ENCODE measurements around the gene NAB1. TPM values are rescaled to one million over a fixed set of nuclear protein-coding genes. Genes with fewer than 3 reads are reported as not detected.

The NAB1 gene
- total RNA-seq, 1 experiment from 2014 or later = 36.9 TPM

DNA sequence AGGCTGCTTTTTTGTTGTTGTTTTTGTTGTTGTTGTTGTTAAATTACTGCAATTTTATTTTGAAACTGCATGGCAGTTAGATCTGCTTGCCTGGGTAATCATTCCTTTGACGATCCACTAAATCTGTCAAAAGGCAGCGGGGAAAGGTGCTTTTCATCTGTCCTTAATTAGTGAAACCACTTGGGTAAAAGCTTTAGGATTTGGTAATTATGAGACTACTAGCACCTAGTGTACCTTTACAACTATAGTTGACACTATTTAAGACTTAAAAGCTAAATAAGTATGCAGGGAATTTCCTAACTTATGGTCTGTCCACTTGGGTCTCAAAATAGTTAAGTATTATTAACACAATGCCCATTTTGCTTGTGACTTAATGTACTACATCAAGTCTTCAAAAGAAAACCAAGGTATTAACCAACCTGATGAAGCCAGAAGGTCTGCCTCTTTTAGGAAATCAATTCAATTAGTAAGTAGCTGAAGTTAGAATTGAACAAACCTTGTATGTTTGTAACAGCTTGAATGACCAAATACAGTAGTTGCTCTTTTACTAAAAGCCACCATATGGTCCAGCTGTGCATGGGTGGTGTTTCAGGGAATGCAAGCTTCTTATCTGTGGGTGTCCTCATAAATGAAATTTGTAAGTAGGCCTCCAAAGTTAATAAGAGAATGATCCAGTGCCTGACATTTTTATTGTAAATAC lies 44.8 kb downstream of the NAB1 start:
- H3K27ac ChIP-seq (ENCODE audit: insufficient read length, low read depth, low read length) = no peak overlapping the region
- H3K27me3 Mint-ChIP-seq (ENCODE audit: low read depth) = no peaks in the 10 kb centered on the region
- no peak for DNase-seq

More for the DNA sequence above, 44.8 kb downstream of the NAB1 start:
- no peak overlapping the region for H2BK12ac ChIP-seq (ENCODE audit: insufficient read length, low read depth, low read length)
- H3K4me3 Mint-ChIP-seq = no peak overlapping the region
- H3K9ac ChIP-seq (ENCODE audit: extremely low read depth, insufficient read length, low read length) = no peak overlapping the region
- no peak overlapping the region for H3K4me2 ChIP-seq (ENCODE audit: insufficient read depth, insufficient read length, low read length)
- H2BK15ac ChIP-seq (ENCODE audit: low read depth, low read length) = no peak overlapping the region
- no peak overlapping the region for H3K27ac Mint-ChIP-seq
- H4K5ac ChIP-seq (ENCODE audit: insufficient read length, low read depth, low read length) = no peak overlapping the region
- TF ChIP-seq, protein P1, sequence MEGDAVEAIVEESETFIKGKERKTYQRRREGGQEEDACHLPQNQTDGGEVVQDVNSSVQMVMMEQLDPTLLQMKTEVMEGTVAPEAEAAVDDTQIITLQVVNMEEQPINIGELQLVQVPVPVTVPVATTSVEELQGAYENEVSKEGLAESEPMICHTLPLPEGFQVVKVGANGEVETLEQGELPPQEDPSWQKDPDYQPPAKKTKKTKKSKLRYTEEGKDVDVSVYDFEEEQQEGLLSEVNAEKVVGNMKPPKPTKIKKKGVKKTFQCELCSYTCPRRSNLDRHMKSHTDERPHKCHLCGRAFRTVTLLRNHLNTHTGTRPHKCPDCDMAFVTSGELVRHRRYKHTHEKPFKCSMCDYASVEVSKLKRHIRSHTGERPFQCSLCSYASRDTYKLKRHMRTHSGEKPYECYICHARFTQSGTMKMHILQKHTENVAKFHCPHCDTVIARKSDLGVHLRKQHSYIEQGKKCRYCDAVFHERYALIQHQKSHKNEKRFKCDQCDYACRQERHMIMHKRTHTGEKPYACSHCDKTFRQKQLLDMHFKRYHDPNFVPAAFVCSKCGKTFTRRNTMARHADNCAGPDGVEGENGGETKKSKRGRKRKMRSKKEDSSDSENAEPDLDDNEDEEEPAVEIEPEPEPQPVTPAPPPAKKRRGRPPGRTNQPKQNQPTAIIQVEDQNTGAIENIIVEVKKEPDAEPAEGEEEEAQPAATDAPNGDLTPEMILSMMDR (conservative IDR thresholded peaks at IDR 0.05) = no peak
- H3K79me1 ChIP-seq (ENCODE audit: insufficient read depth, low read depth, low read length, poor library complexity, severe bottlenecking) = no peaks in the 10 kb centered on the region
- H3T11ph ChIP-seq (ENCODE audit: low read length) = no peak overlapping the region
- H3K4me1 ChIP-seq (ENCODE audit: insufficient read depth, low read length) = peaks cover 2% of the 10 kb centered on the region
- H2AK5ac ChIP-seq (ENCODE audit: insufficient read length, low read length) = no peak overlapping the region
- H3K18ac ChIP-seq (ENCODE audit: insufficient read length, low read depth, low read length) = no peak overlapping the region
- H3K14ac ChIP-seq (ENCODE audit: insufficient read depth, low read length) = no peak overlapping the region
- H3K4ac ChIP-seq (ENCODE audit: low read depth, low read length) = no peak overlapping the region
- H2BK120ac ChIP-seq (ENCODE audit: low read depth, low read length, poor library complexity, severe bottlenecking) = no peak overlapping the region
- WGBS (ENCODE audit: extremely low coverage, insufficient read length, low lambda C conversion rate) = no CpG with 5 or more reads among the region's 2 CpGs
- no peaks in the 10 kb centered on the region for H3K27me3 ChIP-seq (ENCODE audit: insufficient read depth, low read length)
- H3K56ac ChIP-seq (ENCODE audit: insufficient read length, low read depth, low read length) = no peak overlapping the region
- no peak overlapping the region for H2BK5ac ChIP-seq (ENCODE audit: insufficient read length, low read length)
- peaks cover 0 to 8% (median 2%) of the 10 kb centered on the region in 3 experiments; a peak in 3 of 7 replicates for H3K36me3 Mint-ChIP-seq (ENCODE audit: insufficient read depth in 1 of 3, low read depth in 3 of 3)
- no peaks in the 10 kb centered on the region for H3K9me3 ChIP-seq (ENCODE audit: control insufficient read depth, low read depth, low read length)
- no peaks in the 10 kb centered on the region for H4K20me1 ChIP-seq (ENCODE audit: control insufficient read depth, insufficient read depth, insufficient read length)
- no peaks in the 10 kb centered on the region for H3K23me2 ChIP-seq (ENCODE audit: insufficient read length, low read depth, low read length, poor library complexity, severe bottlenecking)
- no peak overlapping the region for H2BK20ac ChIP-seq (ENCODE audit: low read depth, low read length, poor library complexity, severe bottlenecking)
- H4K91ac ChIP-seq (ENCODE audit: insufficient read length, low read depth, low read length) = no peak overlapping the region
- peaks cover 23 to 29% of the 10 kb centered on the region in 2 experiments for H3K4me1 Mint-ChIP-seq
- H3K79me2 ChIP-seq (ENCODE audit: insufficient read depth, low read length) = no peaks in the 10 kb centered on the region
- no peaks in the 10 kb centered on the region for H3K9me3 Mint-ChIP-seq
- H2AFZ ChIP-seq (ENCODE audit: low read length) = no peak overlapping the region
- H4K8ac ChIP-seq (replicated peaks; ENCODE audit: insufficient read length, low read depth, low read length) = no peak overlapping the region
- H3K23ac ChIP-seq (ENCODE audit: insufficient read length, low read depth, low read length) = no peak overlapping the region
